ENCODE results near the gene CD93. TPM values are rescaled to one million over a fixed set of nuclear protein-coding genes. Genes with fewer than 3 reads are reported as not detected.
A peak's percentile ranks its signal among the peaks of the same experiment; 100 is the strongest.

Gene CD93
- total and polyA plus RNA-seq, 2 of the 8 experiments (the other 6 are each of a cell fraction or from before 2014, with no cell fraction given): under 0.01 to 0.07 TPM

DNA sequence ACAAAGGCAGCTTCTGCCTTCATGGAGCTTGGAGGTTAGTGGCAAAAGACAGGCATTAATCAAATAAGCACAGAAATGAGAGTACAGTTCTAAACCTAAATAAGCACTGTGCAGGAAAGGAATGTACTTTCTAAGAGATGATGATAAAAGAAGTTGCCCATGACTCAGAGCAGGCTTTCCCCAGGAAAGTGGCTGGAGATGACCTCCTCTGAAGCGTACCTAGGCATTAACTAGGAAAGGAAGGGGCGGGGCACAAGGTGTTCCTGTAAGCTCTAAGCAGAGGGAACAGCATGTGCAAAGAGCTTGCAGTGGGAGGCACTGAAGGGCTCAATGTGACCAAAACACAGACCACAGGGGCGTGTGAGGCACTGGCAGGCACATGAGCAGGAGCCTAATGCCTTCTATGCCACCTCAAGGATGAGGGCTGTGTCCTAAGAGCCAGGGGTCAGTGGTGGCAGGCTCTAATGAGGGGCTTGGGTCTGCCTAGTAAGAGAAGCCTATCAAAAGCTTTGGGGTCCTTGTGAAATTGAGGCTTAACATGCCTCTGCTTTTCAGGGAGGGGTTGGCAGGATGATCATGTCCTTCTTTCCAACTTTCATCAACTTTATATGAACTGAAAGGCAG, 46.1 kb downstream of the CD93 start:
- Histone ChIP-seq H2BK15ac (ENCODE audit: low read length) (peak overlapping the region; percentile 13; the same call in 1 of the 2 replicates), H4K8ac (ENCODE audit: extremely low read depth, insufficient read depth, low read length) (no peak overlapping the region; the same call in 1 of the 2 replicates), H3K4me3 (ENCODE audit: extremely low read depth in 1 of 4, insufficient read depth in 2 of 4, low read depth in 3 of 4, low read length in 4 of 4) (no peak overlapping the region), H2BK20ac (ENCODE audit: low read length) (no peak overlapping the region), H3K36me3 (ENCODE audit: control insufficient read depth in 2 of 4, insufficient read depth in 4 of 4, low read length in 3 of 4) (no peaks in the 10 kb centered on the region; a peak in 1 of 8 replicates), H3K18ac (ENCODE audit: extremely low read depth, low read length) (no peak overlapping the region), H3K79me2 (ENCODE audit: control insufficient read depth in 1 of 2, insufficient read depth in 2 of 2, low read length in 2 of 2) (no peaks in the 10 kb centered on the region), H3K4me1 (replicated peaks in 1 of 4; ENCODE audit: control insufficient read depth in 3 of 4, insufficient read depth in 4 of 4, low read length in 3 of 4) (peaks cover 3 to 18% (median 8%) of the 10 kb centered on the region in 4 experiments; a peak in 6 of 7 replicates), H3K4me2 (ENCODE audit: insufficient read depth in 1 of 2, low read depth in 2 of 2, low read length in 2 of 2) (no peak overlapping the region), H4K5ac (ENCODE audit: insufficient read length, low read depth, low read length) (no peak overlapping the region), H3K23me2 (ENCODE audit: low read depth, low read length) (peaks cover 4% of the 10 kb centered on the region; the same call in 1 of the 2 replicates), H3K9ac (replicated peaks in 1 of 4; ENCODE audit: extremely low read depth in 1 of 4, low read depth in 3 of 4, low read length in 3 of 4) (no peak overlapping the region), H2BK12ac (ENCODE audit: low read depth, low read length) (peak overlapping the region; percentile 19; the same call in 1 of the 2 replicates), H4K91ac (replicated peaks; ENCODE audit: insufficient read length, low read length) (no peak overlapping the region), H3K23ac (ENCODE audit: insufficient read length) (no peak overlapping the region), H2AFZ (ENCODE audit: low read length) (no peak overlapping the region), H3K27me3 (replicated peaks in 1 of 4; ENCODE audit: control insufficient read depth in 3 of 4, extremely low read depth in 1 of 4, insufficient read depth in 3 of 4, low read length in 3 of 4) (peaks cover 15 to 42% (median 33%) of the 10 kb centered on the region in 4 experiments), H2BK120ac (replicated peaks; ENCODE audit: low read depth, low read length) (no peak overlapping the region), H3K4ac (replicated peaks; ENCODE audit: insufficient read length, low read depth, low read length) (no peak overlapping the region), H3K27ac (ENCODE audit: low read depth, low read length) (no peak overlapping the region), H3K56ac (replicated peaks; ENCODE audit: insufficient read length, low read depth, low read length) (no peak overlapping the region), H4K20me1 (replicated peaks in 1 of 2; ENCODE audit: control insufficient read depth in 1 of 2, insufficient read depth in 2 of 2, low read length in 2 of 2) (no peaks in the 10 kb centered on the region), H2AK5ac (ENCODE audit: low read depth, low read length) (no peak overlapping the region), H3K9me3 (ENCODE audit: insufficient read depth in 2 of 2, low read depth in 1 of 2, low read length in 1 of 2) (peaks cover 0 to 5% of the 10 kb centered on the region in 2 experiments; a peak in 1 of 4 replicates), H3K14ac (ENCODE audit: insufficient read length) (no peak overlapping the region), H2BK5ac (ENCODE audit: low read depth, low read length) (no peak overlapping the region), H3K79me1 (ENCODE audit: low read depth, low read length) (no peaks in the 10 kb centered on the region)
- 78% methylated on average over 3 of the region's 3 CpGs; no CpG with 5 or more reads in 1 of the 2 experiments for WGBS, 2 experiments (ENCODE audit: extremely low coverage in 1 of 2, insufficient coverage in 1 of 2, insufficient read length in 1 of 2, insufficient replicate concordance in 2 of 2, low coverage in 1 of 2, low lambda C conversion rate in 2 of 2, missing lambda C conversion rate in 1 of 2)
- DNase-seq (ENCODE audit: low read depth in 1 of 2, low spot score in 2 of 2): no peak
- CTCF ChIA-PET (ENCODE audit: partially characterized antibody): interaction anchor here (1.0 to 1.5 kb wide), 3 partner anchors 9 to 161 kb away, joined by 3 to 6 read pairs (median 4); no protein-coding TSS in a partner anchor
- FAIRE-seq: no peak
- POLR2A ChIA-PET (ENCODE audit: partially characterized antibody): no interaction called here
- TF ChIP-seq BRCA1 (IDR thresholded peaks at IDR 0.05; ENCODE audit: low read depth, low read length): no peak
- no peak for TF ChIP-seq CEBPB (IDR thresholded peaks at IDR 0.05; ENCODE audit: low read depth, low read length)
- no peak for TF ChIP-seq SP4 (IDR thresholded peaks at IDR 0.05; ENCODE audit: low read length)
- TF ChIP-seq RXRA (IDR thresholded peaks at IDR 0.05; ENCODE audit: insufficient read depth, low read depth, low read length): no peak
- TF ChIP-seq RNF2 (IDR thresholded peaks at IDR 0.05; ENCODE audit: borderline replicate concordance, low read depth, low read length, missing control alignments, poor library complexity, severe bottlenecking): no peak
- TF ChIP-seq, protein P1, sequence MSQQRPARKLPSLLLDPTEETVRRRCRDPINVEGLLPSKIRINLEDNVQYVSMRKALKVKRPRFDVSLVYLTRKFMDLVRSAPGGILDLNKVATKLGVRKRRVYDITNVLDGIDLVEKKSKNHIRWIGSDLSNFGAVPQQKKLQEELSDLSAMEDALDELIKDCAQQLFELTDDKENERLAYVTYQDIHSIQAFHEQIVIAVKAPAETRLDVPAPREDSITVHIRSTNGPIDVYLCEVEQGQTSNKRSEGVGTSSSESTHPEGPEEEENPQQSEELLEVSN (IDR thresholded peaks at IDR 0.05): no peak
- no peak for TF ChIP-seq MAFK (IDR thresholded peaks at IDR 0.05; ENCODE audit: low read depth, low read length)
- TF ChIP-seq EGR1 (IDR thresholded peaks at IDR 0.05; ENCODE audit: borderline replicate concordance, low read depth, low read length): no peak
- no peak for TF ChIP-seq NANOG (IDR thresholded peaks at IDR 0.05; ENCODE audit: insufficient read depth, low read depth, low read length, poor library complexity, severe bottlenecking)
- TF ChIP-seq GTF2F1 (IDR thresholded peaks at IDR 0.05; ENCODE audit: borderline replicate concordance, low read depth, low read length): no peak
- no peak for TF ChIP-seq ASH2L (IDR thresholded peaks at IDR 0.05; ENCODE audit: low read length)
- no peak for TF ChIP-seq RAD21 (IDR thresholded peaks at IDR 0.05 in 1 of 2, conservative IDR thresholded peaks at IDR 0.05 in 1 of 2; ENCODE audit: low read depth in 2 of 2, low read length in 2 of 2)

All from H1 (cell line).